ENCODE results near the gene NAPG. TPM values are rescaled to one million over a fixed set of nuclear protein-coding genes. Genes with fewer than 3 reads are reported as not detected.

Gene NAPG
- total RNA-seq, 1 donor from 2014 or later = 28.3 TPM

DNA sequence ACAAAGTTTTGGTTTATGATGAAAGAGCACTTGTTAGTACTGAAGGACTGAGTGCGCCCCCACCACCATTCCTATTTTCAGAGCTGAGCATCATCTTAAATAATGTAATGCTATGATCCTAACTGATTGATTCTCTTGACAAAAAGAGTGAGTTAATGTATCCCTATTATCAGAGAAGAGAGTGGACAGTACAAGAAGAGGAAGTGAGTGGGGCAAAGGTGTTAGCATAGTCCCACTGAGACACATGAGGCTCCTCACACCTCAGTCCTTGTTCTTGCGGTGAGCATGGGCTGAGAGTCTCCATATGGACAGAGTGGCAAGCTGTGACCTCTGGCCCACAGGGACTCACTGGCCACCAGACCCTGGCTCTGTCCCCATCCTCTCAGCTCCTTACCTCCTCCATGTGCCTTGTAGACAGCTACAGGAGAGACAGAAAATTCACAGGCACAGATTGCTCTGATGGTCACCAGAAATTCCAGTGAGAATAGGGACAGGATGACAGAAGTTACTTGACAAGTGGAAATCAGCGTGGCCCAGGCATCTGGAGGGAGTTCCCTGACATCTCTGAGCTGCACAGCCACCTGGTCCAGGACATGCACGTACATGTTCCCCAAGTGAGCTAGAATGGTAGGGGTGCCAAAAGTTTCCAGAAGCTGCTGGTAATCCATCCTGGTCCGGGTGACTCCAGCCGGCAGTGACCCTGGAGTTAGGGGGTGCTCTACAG, 32.6 kb downstream of the NAPG start:
- Mint-ChIP-seq H3K27me3 (ENCODE audit: unreplicated experiment) (no peaks in the 10 kb centered on the region), H3K36me3 (ENCODE audit: unreplicated experiment) (peaks cover 34% of the 10 kb centered on the region), H3K9me3 (ENCODE audit: unreplicated experiment) (no peaks in the 10 kb centered on the region), H3K4me1 (ENCODE audit: unreplicated experiment) (peaks cover 10% of the 10 kb centered on the region), H3K27ac (ENCODE audit: unreplicated experiment) (no peak overlapping the region), H3K4me3 (ENCODE audit: unreplicated experiment) (no peak overlapping the region)
- no peak for DNase-seq (ENCODE audit: extremely low spot score, unreplicated experiment)
- TF ChIP-seq, protein P1, sequence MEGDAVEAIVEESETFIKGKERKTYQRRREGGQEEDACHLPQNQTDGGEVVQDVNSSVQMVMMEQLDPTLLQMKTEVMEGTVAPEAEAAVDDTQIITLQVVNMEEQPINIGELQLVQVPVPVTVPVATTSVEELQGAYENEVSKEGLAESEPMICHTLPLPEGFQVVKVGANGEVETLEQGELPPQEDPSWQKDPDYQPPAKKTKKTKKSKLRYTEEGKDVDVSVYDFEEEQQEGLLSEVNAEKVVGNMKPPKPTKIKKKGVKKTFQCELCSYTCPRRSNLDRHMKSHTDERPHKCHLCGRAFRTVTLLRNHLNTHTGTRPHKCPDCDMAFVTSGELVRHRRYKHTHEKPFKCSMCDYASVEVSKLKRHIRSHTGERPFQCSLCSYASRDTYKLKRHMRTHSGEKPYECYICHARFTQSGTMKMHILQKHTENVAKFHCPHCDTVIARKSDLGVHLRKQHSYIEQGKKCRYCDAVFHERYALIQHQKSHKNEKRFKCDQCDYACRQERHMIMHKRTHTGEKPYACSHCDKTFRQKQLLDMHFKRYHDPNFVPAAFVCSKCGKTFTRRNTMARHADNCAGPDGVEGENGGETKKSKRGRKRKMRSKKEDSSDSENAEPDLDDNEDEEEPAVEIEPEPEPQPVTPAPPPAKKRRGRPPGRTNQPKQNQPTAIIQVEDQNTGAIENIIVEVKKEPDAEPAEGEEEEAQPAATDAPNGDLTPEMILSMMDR (IDR thresholded peaks at IDR 0.05) = no peak

DNA sequence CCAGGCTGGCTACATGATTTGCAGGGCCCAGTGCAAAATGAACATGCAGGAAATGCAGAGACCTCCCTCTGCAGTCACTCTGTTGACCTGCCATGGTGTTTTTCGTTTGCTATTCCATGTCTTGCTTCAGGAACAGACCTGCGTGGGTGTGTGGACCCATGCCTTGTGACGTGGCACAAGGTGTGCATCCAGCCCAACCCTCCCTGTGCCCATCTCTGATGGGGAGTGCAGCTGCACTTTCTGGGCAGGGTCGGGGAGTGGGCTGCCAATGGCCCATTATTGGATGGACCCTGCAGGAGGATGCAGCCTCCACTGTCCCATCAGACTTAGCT, 33.1 kb downstream of the NAPG start:
- H3K27me3 Mint-ChIP-seq (ENCODE audit: unreplicated experiment) = no peaks in the 10 kb centered on the region
- DNase-seq (ENCODE audit: extremely low spot score, unreplicated experiment) = no peak
- peaks cover 10% of the 10 kb centered on the region for H3K4me1 Mint-ChIP-seq (ENCODE audit: unreplicated experiment)
- TF ChIP-seq, protein P1 (IDR thresholded peaks at IDR 0.05) = no peak
- no peaks in the 10 kb centered on the region for H3K9me3 Mint-ChIP-seq (ENCODE audit: unreplicated experiment)
- peaks cover 29% of the 10 kb centered on the region for H3K36me3 Mint-ChIP-seq (ENCODE audit: unreplicated experiment)
- H3K4me3 Mint-ChIP-seq (ENCODE audit: unreplicated experiment) = no peak overlapping the region
- no peak overlapping the region for H3K27ac Mint-ChIP-seq (ENCODE audit: unreplicated experiment)

DNA sequence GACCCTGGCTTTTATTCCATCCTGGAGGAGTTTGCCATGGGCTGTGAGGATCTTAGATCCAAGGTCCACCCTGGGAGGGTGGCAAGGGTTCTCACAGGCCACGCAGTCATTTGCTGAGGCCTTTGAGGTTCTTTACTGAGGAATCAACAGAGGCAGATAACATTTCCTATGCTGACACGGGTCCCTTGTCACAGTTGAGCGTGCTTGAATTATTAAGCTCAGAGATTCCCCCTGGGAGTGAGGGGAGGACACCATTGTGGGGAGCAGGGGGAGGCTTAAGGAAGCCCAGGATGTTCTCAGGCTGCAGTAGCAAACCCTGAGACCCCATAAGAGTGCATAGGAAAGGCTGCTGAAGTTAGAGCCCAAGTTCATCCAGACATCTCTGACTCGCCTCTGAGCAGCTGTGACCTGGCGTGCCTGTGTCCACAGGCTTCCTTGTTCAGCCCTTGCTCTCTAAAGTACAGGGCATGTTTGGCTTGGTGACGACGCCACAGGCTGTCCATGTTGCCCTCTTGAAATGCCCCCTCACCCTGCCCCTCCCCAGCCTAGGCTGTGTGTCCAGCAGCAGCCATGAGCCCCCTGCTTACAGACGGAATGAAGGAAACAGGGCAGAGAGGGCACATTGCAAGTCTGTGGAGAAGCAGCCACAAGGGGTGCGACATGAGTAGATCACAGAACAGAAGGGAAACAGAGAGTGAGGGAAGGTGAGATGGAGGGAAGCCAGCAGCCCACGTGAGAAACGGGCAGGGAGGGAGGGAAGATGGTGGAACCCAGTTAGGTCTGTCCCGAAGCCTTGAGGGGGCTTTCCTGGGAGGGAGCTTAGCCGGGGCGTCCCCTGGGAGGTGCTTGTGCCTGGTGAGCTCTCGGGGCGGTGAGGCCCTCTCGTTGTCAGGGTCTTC, 34.0 kb downstream of the NAPG start:
- H3K27ac Mint-ChIP-seq (ENCODE audit: unreplicated experiment) = no peak overlapping the region
- TF ChIP-seq, protein P1 (IDR thresholded peaks at IDR 0.05) = no peak
- H3K36me3 Mint-ChIP-seq (ENCODE audit: unreplicated experiment) = peaks cover 20% of the 10 kb centered on the region
- H3K27me3 Mint-ChIP-seq (ENCODE audit: unreplicated experiment) = no peaks in the 10 kb centered on the region
- H3K4me3 Mint-ChIP-seq (ENCODE audit: unreplicated experiment) = no peak overlapping the region
- no peaks in the 10 kb centered on the region for H3K9me3 Mint-ChIP-seq (ENCODE audit: unreplicated experiment)
- H3K4me1 Mint-ChIP-seq (ENCODE audit: unreplicated experiment) = peaks cover 10% of the 10 kb centered on the region
- no peak for DNase-seq (ENCODE audit: extremely low spot score, unreplicated experiment)

DNA sequence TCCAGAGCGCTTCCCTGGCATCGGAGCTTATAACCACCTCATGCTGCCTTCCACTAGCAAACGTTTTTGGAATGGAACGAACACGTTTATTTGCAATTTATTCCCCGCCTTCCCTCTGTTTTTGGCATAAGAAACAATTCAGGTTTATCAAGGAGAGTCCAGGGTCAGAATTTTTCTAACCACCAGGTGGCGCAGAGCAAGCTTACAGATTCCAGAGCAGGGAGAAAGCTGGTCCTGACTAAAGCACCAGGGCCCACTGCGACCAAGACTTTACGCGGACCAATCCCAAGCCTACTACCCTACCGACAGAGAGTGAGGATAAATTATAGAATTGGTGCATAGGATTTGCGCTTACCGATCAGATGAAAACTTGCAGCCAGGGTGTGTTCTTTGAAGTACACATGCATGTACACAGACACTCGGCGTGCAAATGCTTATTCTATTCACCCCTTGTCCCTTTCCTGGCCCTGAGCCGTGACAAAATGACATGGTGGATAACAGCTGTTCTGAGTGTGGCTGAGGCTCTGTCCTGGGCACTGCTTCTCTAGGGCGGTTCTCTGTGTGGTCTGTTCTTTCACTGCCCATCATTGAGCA, 34.7 kb downstream of the NAPG start:
- H3K9me3 Mint-ChIP-seq (ENCODE audit: unreplicated experiment) = no peaks in the 10 kb centered on the region
- DNase-seq (ENCODE audit: extremely low spot score, unreplicated experiment) = no peak
- H3K27me3 Mint-ChIP-seq (ENCODE audit: unreplicated experiment) = no peaks in the 10 kb centered on the region
- no peak overlapping the region for H3K27ac Mint-ChIP-seq (ENCODE audit: unreplicated experiment)
- H3K4me1 Mint-ChIP-seq (ENCODE audit: unreplicated experiment) = peaks cover 10% of the 10 kb centered on the region
- TF ChIP-seq, protein P1 (IDR thresholded peaks at IDR 0.05) = peak; percentile 82
- H3K36me3 Mint-ChIP-seq (ENCODE audit: unreplicated experiment) = peaks cover 16% of the 10 kb centered on the region
- no peak overlapping the region for H3K4me3 Mint-ChIP-seq (ENCODE audit: unreplicated experiment)

DNA sequence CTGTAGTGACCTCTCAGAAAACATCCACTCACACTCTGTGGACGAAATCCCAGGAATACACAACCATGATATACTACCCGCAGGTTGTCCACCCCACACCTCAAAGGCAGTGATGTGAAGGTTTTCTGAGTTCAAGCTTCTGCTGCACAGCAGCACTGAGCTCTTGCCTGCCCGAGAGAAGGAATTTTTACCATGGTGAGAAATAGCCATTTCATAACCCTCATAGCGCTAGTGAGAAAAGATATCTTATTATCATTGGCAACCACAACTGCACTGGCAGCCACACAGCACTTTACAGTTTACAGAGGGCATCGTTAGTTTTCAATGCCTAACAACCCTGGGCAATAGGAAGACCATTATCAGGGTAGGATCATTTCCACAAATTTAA, 36.9 kb downstream of the NAPG start:
- Mint-ChIP-seq H3K4me1 (ENCODE audit: unreplicated experiment) (peaks cover 10% of the 10 kb centered on the region), H3K4me3 (ENCODE audit: unreplicated experiment) (no peak overlapping the region), H3K36me3 (ENCODE audit: unreplicated experiment) (no peaks in the 10 kb centered on the region), H3K27me3 (ENCODE audit: unreplicated experiment) (no peaks in the 10 kb centered on the region), H3K27ac (ENCODE audit: unreplicated experiment) (no peak overlapping the region), H3K9me3 (ENCODE audit: unreplicated experiment) (no peaks in the 10 kb centered on the region)
- DNase-seq (ENCODE audit: extremely low spot score, unreplicated experiment) = no peak
- TF ChIP-seq, protein P1 (IDR thresholded peaks at IDR 0.05) = no peak

All from osteocyte (in vitro differentiated cells).